HCT116 (cell line): ENCODE data around the gene PHF5A. TPM values are rescaled to one million over a fixed set of nuclear protein-coding genes. Genes with fewer than 3 reads are reported as not detected.

ENCODE experiments used
- ATAC-seq: fragments of 200-7000 bp; cut with Tn5 transposase; 2 replicates; pipeline ENCODE4 v1.9.1; 2020; ENCODE audit warnings: mild to moderate bottlenecking, moderate library complexity
- BruUV-seq: library from RNA; stranded (reverse); fragments of 400-500 nt; replicated peaks from 2 replicates; lab custom pipeline; 2021; lab: Mats Ljungman, UMichigan
- CTCF ChIA-PET: fragments of 300-600 bp; sonication (Branson Sonifier 250); formaldehyde crosslinking; loops from one replicate; lab custom pipeline; 2021; ENCODE audit warnings: antibody characterized with exemption; lab: Charles Lee
- POLR2A ChIA-PET: fragments of 300-600, 350-600 bp; sonication (Branson Sonifier 250); formaldehyde crosslinking; loops from one replicate; lab custom pipeline; 2021; ENCODE audit warnings: antibody characterized with exemption; lab: Charles Lee
- RAD21 ChIA-PET, 2 experiments: fragments of 300-600 bp; sonication (Branson Sonifier 250); formaldehyde crosslinking; loops; one replicate each; lab custom pipeline; 2023; ENCODE audit warnings: low total read pairs in 2 of 2; ENCODE audit not compliant: uncharacterized antibody in 2 of 2, unreplicated experiment in 2 of 2, low non-redundant PET in 1 of 2; lab: Charles Lee
- DNase-seq: peaks from one replicate; pipeline ENCODE4 v3.0.0-alpha.2; 2010; ENCODE audit warnings: low read depth, low spot score
- H2AFZ ChIP-seq: fragments of 200-600 bp; shearing (Covaris generic), sonication (generic); 2 replicates; pipeline ENCODE4 v1.6.1; 2017; ENCODE audit warnings: low read depth, mixed run types, mixed read lengths, antibody characterized with exemption, low read length; ENCODE audit not compliant: poor library complexity, severe bottlenecking
- H3K27ac ChIP-seq: 2 replicates; pipeline ENCODE4 v1.5.1; 2012; ENCODE audit warnings: low read depth, low read length
- H3K27me3 ChIP-seq: fragments of 200-600 bp; sonication (generic); 2 replicates; pipeline ENCODE4 v1.6.1; 2016; ENCODE audit warnings: mixed run types, low read length, mixed read lengths; ENCODE audit not compliant: insufficient read depth
- H3K36me3 ChIP-seq, 2 experiments: fragments of 200-500 bp in 1 of 2; fragments of 200-600 bp in 1 of 2; sonication (Bioruptor generic) in 1 of 2; sonication (generic) in 1 of 2; 2 replicates each; pipeline versions ENCODE4 v1.5.1 to v1.6.1; 2014 to 2016; ENCODE audit warnings: low read length in 2 of 2, inconsistent platforms in 1 of 2, mixed read lengths in 1 of 2, mixed run types in 1 of 2; ENCODE audit not compliant: insufficient read depth in 2 of 2, control insufficient read depth in 1 of 2
- H3K4me1 ChIP-seq, 2 experiments: fragments of 200-600 bp in 1 of 2; sonication (generic) in 1 of 2; 2 replicates each; pipeline versions ENCODE4 v1.5.1 to v1.6.1; 2012 to 2017; ENCODE audit warnings: low read length in 2 of 2, inconsistent platforms in 1 of 2, mild to moderate bottlenecking in 1 of 2, mixed read lengths in 1 of 2, mixed run types in 1 of 2, moderate library complexity in 1 of 2; ENCODE audit not compliant: insufficient read depth in 2 of 2, control insufficient read depth in 1 of 2
- H3K4me2 ChIP-seq: fragments of 200-600 bp; sonication (generic); 2 replicates; pipeline ENCODE4 v1.6.1; 2017; ENCODE audit warnings: mixed run types, low read length, mixed read lengths
- H3K4me3 ChIP-seq, 2 experiments: fragments of 200-600 bp in 1 of 2; sonication (generic) in 1 of 2; replicated peaks in 1 of 2; 2 replicates each; pipeline ENCODE4 v1.5.1; 2011 to 2016; ENCODE audit warnings: low read length in 2 of 2, control low read depth in 1 of 2, low read depth in 1 of 2, mild to moderate bottlenecking in 1 of 2, mixed read lengths in 1 of 2, mixed run types in 1 of 2
- H3K79me2 ChIP-seq: fragments of 200-600 bp; sonication (generic); 2 replicates; pipeline ENCODE4 v1.6.1; 2017; ENCODE audit warnings: mild to moderate bottlenecking, mixed run types, low read length, moderate library complexity, mixed read lengths; ENCODE audit not compliant: insufficient read depth
- H3K9ac ChIP-seq: fragments of 200-600 bp; sonication (generic); 2 replicates; pipeline ENCODE4 v1.6.1; 2016; ENCODE audit warnings: low read length, mixed read lengths
- H3K9me2 ChIP-seq: fragments of 200-600 bp; sonication (generic), shearing (Covaris generic); 2 replicates; pipeline ENCODE4 v1.6.1; 2017; ENCODE audit warnings: mixed run types, mild to moderate bottlenecking, moderate library complexity; ENCODE audit not compliant: insufficient read depth
- H3K9me3 ChIP-seq, 2 experiments: fragments of 200-500 bp in 1 of 2; fragments of 200-600 bp in 1 of 2; sonication (Bioruptor generic) in 1 of 2; sonication (generic) in 1 of 2; 2 replicates each; pipeline ENCODE4 v1.6.1; 2014 to 2017; ENCODE audit warnings: low read length in 2 of 2, mixed read lengths in 2 of 2, inconsistent platforms in 1 of 2, low read depth in 1 of 2, mild to moderate bottlenecking in 1 of 2, mixed run types in 1 of 2, moderate library complexity in 1 of 2; ENCODE audit not compliant: control insufficient read depth in 1 of 2, insufficient read depth in 1 of 2
- H4K20me1 ChIP-seq: fragments of 200-600 bp; sonication (generic), shearing (Covaris generic); 2 replicates; pipeline ENCODE4 v1.6.1; 2017; ENCODE audit warnings: mixed run types, mild to moderate bottlenecking, moderate library complexity; ENCODE audit not compliant: insufficient read depth
- CBX3 ChIP-seq: IDR thresholded peaks from 2 replicates; pipeline ENCODE4 v1.6.1; 2012; ENCODE audit warnings: low read depth
- EGR1 ChIP-seq: IDR thresholded peaks from 2 replicates; pipeline ENCODE4 v1.6.1; 2012; ENCODE audit warnings: low read depth
- ELF1 ChIP-seq: IDR thresholded peaks from 2 replicates; pipeline ENCODE4 v1.6.1; 2012; ENCODE audit warnings: low read depth, borderline replicate concordance
- EZH2phosphoT487 ChIP-seq: fragments of 200-600 bp; IDR thresholded peaks from 2 replicates; pipeline ENCODE4 v1.6.1; 2018; ENCODE audit warnings: antibody characterized with exemption, borderline replicate concordance
- FOSL1 ChIP-seq: IDR thresholded peaks from 2 replicates; pipeline ENCODE4 v1.6.1; 2012; ENCODE audit warnings: low read depth
- JUND ChIP-seq: IDR thresholded peaks from 2 replicates; pipeline ENCODE4 v1.6.1; 2012
- POLR2A ChIP-seq: IDR thresholded peaks from 2 replicates; pipeline ENCODE4 v1.7.0; 2011; ENCODE audit warnings: borderline replicate concordance; ENCODE audit not compliant: insufficient read depth, insufficient read length; ENCODE audit errors: extremely low read depth
- POLR2AphosphoS5 ChIP-seq: IDR thresholded peaks from 2 replicates; pipeline ENCODE4 v1.6.1; 2011; ENCODE audit warnings: mild to moderate bottlenecking, low read depth, low read length, moderate library complexity
- REST ChIP-seq: IDR thresholded peaks from 2 replicates; pipeline ENCODE4 v1.6.1; 2012; ENCODE audit warnings: low read depth
- SIN3A ChIP-seq: IDR thresholded peaks from 2 replicates; pipeline ENCODE4 v1.6.1; 2012; ENCODE audit warnings: low read depth
- SP1 ChIP-seq: IDR thresholded peaks from 2 replicates; pipeline ENCODE4 v1.6.1; 2012; ENCODE audit warnings: low read depth
- YY1 ChIP-seq: IDR thresholded peaks from 2 replicates; pipeline ENCODE4 v1.6.1; 2011; ENCODE audit warnings: low read length, low read depth, moderate library complexity, mild to moderate bottlenecking; ENCODE audit not compliant: insufficient replicate concordance; ENCODE audit errors: extremely low read depth
- ZBTB33 ChIP-seq: IDR thresholded peaks from 2 replicates; pipeline ENCODE4 v1.6.1; 2011; ENCODE audit warnings: mild to moderate bottlenecking, low read length, moderate library complexity; ENCODE audit not compliant: insufficient replicate concordance; ENCODE audit errors: extremely low read depth
- intact Hi-C: fragments of 100-400 bp; cut with micrococcal nuclease; formaldehyde crosslinking; loops from 2 replicates; pipeline ENCODE4 v1.10.0; 2022
- total RNA-seq: library from RNA; stranded (reverse); gene quantifications from one replicate; pipeline ENCODE4 v1.2.1, GENCODE V29; 2021; ENCODE audit not compliant: unreplicated experiment
- TF ChIP-seq, protein P1 (sequence below): IDR thresholded peaks from 2 replicates; pipeline ENCODE4 v1.6.1; 2012
- TF ChIP-seq, protein P2 (sequence below), 3 experiments: fragments of 200-600 bp in 1 of 3; sonication (generic) in 1 of 3; IDR thresholded peaks in 2 of 3; conservative IDR thresholded peaks in 1 of 3; 2 replicates each; pipeline ENCODE4 v1.5.1; 2012 to 2017; ENCODE audit warnings: low read depth in 2 of 3, low read length in 2 of 3, antibody characterized with exemption in 1 of 3, borderline replicate concordance in 1 of 3, control low read depth in 1 of 3, mild to moderate bottlenecking in 1 of 3, mixed read lengths in 1 of 3, mixed run types in 1 of 3, moderate library complexity in 1 of 3; ENCODE audit not compliant: insufficient read depth in 1 of 3

PHF5A gene
- total RNA-seq, 1 experiment from 2014 or later: 86.0 TPM

DNA sequence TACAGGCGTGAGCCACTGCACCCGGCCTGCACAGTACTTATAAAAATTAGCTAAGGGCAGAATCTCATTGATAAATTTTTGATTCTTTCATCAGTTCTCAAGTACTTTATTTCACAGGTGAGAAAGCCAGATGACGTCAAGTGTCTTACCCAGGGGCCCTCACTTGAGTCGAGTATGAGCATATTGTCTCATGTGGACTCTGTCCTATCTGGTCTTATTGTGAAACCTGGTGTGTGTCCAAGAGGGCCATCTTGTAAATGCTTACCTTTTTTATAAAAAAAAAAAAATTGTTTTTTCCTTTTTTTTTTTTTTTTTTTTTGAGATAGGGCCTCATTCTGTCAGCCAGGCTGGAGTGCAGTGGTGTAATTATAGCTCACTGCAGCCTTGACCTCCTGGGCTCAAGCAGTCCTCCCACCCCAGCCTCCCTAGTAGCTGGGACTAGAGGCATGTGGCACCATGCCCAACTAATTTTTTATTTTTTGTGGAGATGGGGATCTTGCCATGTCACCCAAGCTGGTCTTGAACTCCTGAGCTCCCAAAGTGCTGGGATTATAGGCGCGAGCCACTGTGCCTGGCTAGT lies 6.5 kb upstream of the PHF5A start:
- intact Hi-C loops: no loop called here
- ChIA-PET RAD21 (no interaction called here), CTCF (interaction anchor here (0.6 kb wide), 1 partner anchor 1139 kb away, joined by 3 read pairs; no protein-coding TSS in a partner anchor), POLR2A (interaction anchor here (1.5 kb wide), 1 partner anchor 11 kb away, joined by 4 read pairs; no protein-coding TSS in a partner anchor)
- H3K9me3 ChIP-seq: no peaks in the 10 kb centered on the region
- no peak overlapping the region for H3K27ac ChIP-seq
- no peak for DNase-seq
- no peak for ATAC-seq
- H2AFZ ChIP-seq: no peak overlapping the region
- H3K4me2 ChIP-seq: no peak overlapping the region
- no peaks in the 10 kb centered on the region for H4K20me1 ChIP-seq
- no peak for TF ChIP-seq EGR1
- TF ChIP-seq REST: no peak
- TF ChIP-seq, protein P1, sequence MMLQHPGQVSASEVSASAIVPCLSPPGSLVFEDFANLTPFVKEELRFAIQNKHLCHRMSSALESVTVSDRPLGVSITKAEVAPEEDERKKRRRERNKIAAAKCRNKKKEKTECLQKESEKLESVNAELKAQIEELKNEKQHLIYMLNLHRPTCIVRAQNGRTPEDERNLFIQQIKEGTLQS: no peak
- TF ChIP-seq POLR2AphosphoS5: no peak
- no peak for TF ChIP-seq SP1
- no peak for TF ChIP-seq ELF1
- TF ChIP-seq CBX3: no peak
- TF ChIP-seq YY1: no peak
- TF ChIP-seq, protein P2, sequence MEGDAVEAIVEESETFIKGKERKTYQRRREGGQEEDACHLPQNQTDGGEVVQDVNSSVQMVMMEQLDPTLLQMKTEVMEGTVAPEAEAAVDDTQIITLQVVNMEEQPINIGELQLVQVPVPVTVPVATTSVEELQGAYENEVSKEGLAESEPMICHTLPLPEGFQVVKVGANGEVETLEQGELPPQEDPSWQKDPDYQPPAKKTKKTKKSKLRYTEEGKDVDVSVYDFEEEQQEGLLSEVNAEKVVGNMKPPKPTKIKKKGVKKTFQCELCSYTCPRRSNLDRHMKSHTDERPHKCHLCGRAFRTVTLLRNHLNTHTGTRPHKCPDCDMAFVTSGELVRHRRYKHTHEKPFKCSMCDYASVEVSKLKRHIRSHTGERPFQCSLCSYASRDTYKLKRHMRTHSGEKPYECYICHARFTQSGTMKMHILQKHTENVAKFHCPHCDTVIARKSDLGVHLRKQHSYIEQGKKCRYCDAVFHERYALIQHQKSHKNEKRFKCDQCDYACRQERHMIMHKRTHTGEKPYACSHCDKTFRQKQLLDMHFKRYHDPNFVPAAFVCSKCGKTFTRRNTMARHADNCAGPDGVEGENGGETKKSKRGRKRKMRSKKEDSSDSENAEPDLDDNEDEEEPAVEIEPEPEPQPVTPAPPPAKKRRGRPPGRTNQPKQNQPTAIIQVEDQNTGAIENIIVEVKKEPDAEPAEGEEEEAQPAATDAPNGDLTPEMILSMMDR (IDR thresholded peaks at IDR 0.05 in 2 of 3, conservative IDR thresholded peaks at IDR 0.05 in 1 of 3; ENCODE audit: borderline replicate concordance in 1 of 3, insufficient read depth in 1 of 3, low read depth in 2 of 3, low read length in 2 of 3): no peak
- TF ChIP-seq ZBTB33: no peak
- TF ChIP-seq POLR2A: no peak
- TF ChIP-seq SIN3A: no peak
- no peak for TF ChIP-seq JUND
- TF ChIP-seq FOSL1: no peak
- TF ChIP-seq EZH2phosphoT487: no peak
- H3K79me2 ChIP-seq: peaks cover 92% of the 10 kb centered on the region
- no peaks in the 10 kb centered on the region for H3K27me3 ChIP-seq
- H3K36me3 ChIP-seq: peaks cover 0 to 3% of the 10 kb centered on the region in 2 experiments; a peak in 1 of 4 replicates
- BruUV-seq: no TSS peak
- H3K9ac ChIP-seq: no peak overlapping the region
- H3K9me2 ChIP-seq: no peaks in the 10 kb centered on the region
- peaks cover 4 to 9% of the 10 kb centered on the region in 2 experiments; a peak in 3 of 4 replicates for H3K4me1 ChIP-seq
- H3K4me3 ChIP-seq: no peak overlapping the region
